Small intestine (tissue), 7 donors: Measurements from ENCODE around the gene TRPM3. TPM values are rescaled to one million over a fixed set of nuclear protein-coding genes. Genes with fewer than 3 reads are reported as not detected.
A peak's percentile ranks its signal among the peaks of the same experiment; 100 is the strongest.

Experiments
- DNase-seq, 2 donors: peaks; one replicate each; pipeline versions ENCODE4 v3.0.0 to v3.0.0-alpha.2; 2013
- FAIRE-seq: peaks from 2 replicates; lab custom pipeline; 2012; peaks lifted over from hg19 to GRCh38; lab: Jason Lieb, UNC
- H3K27ac ChIP-seq, 3 donors: one replicate each; pipeline ENCODE4 v1.5.1; 2013; ENCODE audit warnings: low read length in 2 of 3, mild to moderate bottlenecking in 2 of 3, control low read depth in 1 of 3, inconsistent platforms in 1 of 3, low read depth in 1 of 3, moderate library complexity in 1 of 3
- H3K27me3 ChIP-seq, 3 donors: one replicate each; pipeline ENCODE4 v1.6.1; 2013; ENCODE audit warnings: low read length in 3 of 3, inconsistent platforms in 1 of 3; ENCODE audit not compliant: control insufficient read depth in 3 of 3, insufficient read depth in 3 of 3
- H3K36me3 ChIP-seq, 3 donors: one replicate each; pipeline ENCODE4 v1.6.1; 2013; ENCODE audit warnings: low read length in 3 of 3, inconsistent platforms in 1 of 3, low read depth in 1 of 3, mild to moderate bottlenecking in 1 of 3, moderate library complexity in 1 of 3; ENCODE audit not compliant: control insufficient read depth in 3 of 3, insufficient read depth in 2 of 3
- H3K4me1 ChIP-seq, 3 donors: one replicate each; pipeline ENCODE4 v1.6.1; 2013; ENCODE audit warnings: low read length in 2 of 3, inconsistent platforms in 1 of 3, low read depth in 1 of 3, mild to moderate bottlenecking in 1 of 3, moderate library complexity in 1 of 3; ENCODE audit not compliant: control insufficient read depth in 3 of 3, insufficient read depth in 2 of 3
- H3K4me3 ChIP-seq, 3 donors: one replicate each; pipeline ENCODE4 v1.5.1; 2013; ENCODE audit warnings: low read length in 3 of 3, control low read depth in 1 of 3, inconsistent platforms in 1 of 3, low read depth in 1 of 3, mild to moderate bottlenecking in 1 of 3, moderate library complexity in 1 of 3
- H3K9me3 ChIP-seq, 2 donors: one replicate each; pipeline ENCODE4 v1.6.1; 2013; ENCODE audit warnings: low read depth in 1 of 2, low read length in 1 of 2; ENCODE audit not compliant: control insufficient read depth in 2 of 2, insufficient read depth in 1 of 2
- WGBS, 3 donors: extraction: QIAGEN DNeasy Blood & Tissue Kit; methylation state at CpG; one replicate each; pipeline ENCODE4 v1.1.7; 2013; 5-methylcytosine and 5-hydroxymethylcytosine counted together
- polyA plus RNA-seq, 4 donors: library from polyadenylated mRNA; stranded (reverse) in 3 of 4; unstranded in 1 of 4; fragments of 200-250 nt in 3 of 4; fragments of 120-200 nt in 1 of 4; gene quantifications; one replicate each; pipeline versions ENCODE4 v1.2.1 to v1.2.3, GENCODE V29; 2013
- donor health status: healthy with polysubstance abuse.
- donor health status: control.
- donor health status: control.
- donor health status: Bipolar disorder and iron deficiency.
- donor health status: healthy.

Gene TRPM3
- polyA plus RNA-seq, 4 donors, result 0.15 to 2.5 (median 0.78) TPM

GRCh38 chr9:71136696-71137095 is 15.3 kb upstream of the TRPM3 start:
- FAIRE-seq, result no peak
- Histone ChIP-seq H3K9me3 (no peaks in the 10 kb centered on the region), H3K4me3 (no peak overlapping the region), H3K36me3 (no peaks in the 10 kb centered on the region), H3K27me3 (no peaks in the 10 kb centered on the region), H3K4me1 (no peaks in the 10 kb centered on the region), H3K27ac (no peak overlapping the region)
- WGBS, 3 donors, result 82 to 93% (median 88%) methylated on average over 6 of the region's 6 CpGs
- DNase-seq, result no peak

GRCh38 chr9:71131145-71131544 is 9.7 kb upstream of the TRPM3 start:
- no peak overlapping the region for H3K4me3 ChIP-seq
- H3K27ac ChIP-seq, result no peak overlapping the region
- no peak for FAIRE-seq
- no peaks in the 10 kb centered on the region for H3K27me3 ChIP-seq
- WGBS, 3 donors, result 14 to 50% (median 22%) methylated on average over 3 of the region's 3 CpGs
- H3K36me3 ChIP-seq, result no peaks in the 10 kb centered on the region
- H3K9me3 ChIP-seq, result no peaks in the 10 kb centered on the region
- H3K4me1 ChIP-seq, result no peaks in the 10 kb centered on the region
- DNase-seq, result peak in 1 of 2 donors; percentile 9

GRCh38 chr9:71130521-71130920 is 9.1 kb upstream of the TRPM3 start:
- WGBS, 3 donors, result 96 to 97% (median 96%) methylated on average over 4 of the region's 4 CpGs
- FAIRE-seq, result no peak
- no peak for DNase-seq
- Histone ChIP-seq H3K9me3 (no peaks in the 10 kb centered on the region), H3K27me3 (no peaks in the 10 kb centered on the region), H3K36me3 (no peaks in the 10 kb centered on the region), H3K4me3 (no peak overlapping the region), H3K4me1 (no peaks in the 10 kb centered on the region), H3K27ac (no peak overlapping the region)

- Histone ChIP-seq H3K36me3 (no peaks in the 10 kb centered on the region), H3K27me3 (no peaks in the 10 kb centered on the region), H3K9me3 (no peaks in the 10 kb centered on the region), H3K4me1 (no peaks in the 10 kb centered on the region), H3K4me3 (no peak overlapping the region), H3K27ac (no peak overlapping the region)
- no peak for FAIRE-seq
- 62 to 84% (median 71%) methylated on average over 2 of the region's 2 CpGs for WGBS, 3 donors
- no peak for DNase-seq
Measured at GRCh38 chr9:71128796-71129195, 7.4 kb upstream of the TRPM3 start.

GRCh38 chr9:71127301-71127700 is 5.9 kb upstream of the TRPM3 start:
- Histone ChIP-seq H3K9me3 (no peaks in the 10 kb centered on the region), H3K27ac (no peak overlapping the region), H3K27me3 (peaks cover 0 to 2% (median 0%) of the 10 kb centered on the region in 3 donors), H3K36me3 (no peaks in the 10 kb centered on the region), H3K4me3 (no peak overlapping the region), H3K4me1 (no peaks in the 10 kb centered on the region)
- DNase-seq, result no peak
- FAIRE-seq, result no peak
- WGBS, 3 donors, result 90 to 98% (median 92%) methylated on average over 2 of the region's 2 CpGs

GRCh38 chr9:71122421-71122820 is 1.0 kb upstream of the TRPM3 start:
- FAIRE-seq (no peak), DNase-seq (no peak)
- no peak overlapping the region for H3K4me3 ChIP-seq
- no peak overlapping the region for H3K27ac ChIP-seq
- H3K27me3 ChIP-seq, result peaks cover 0 to 4% (median 0%) of the 10 kb centered on the region in 3 donors
- no peaks in the 10 kb centered on the region for H3K36me3 ChIP-seq
- H3K9me3 ChIP-seq, result no peaks in the 10 kb centered on the region
- no peaks in the 10 kb centered on the region for H3K4me1 ChIP-seq
- WGBS, 3 donors, result 73 to 79% (median 75%) methylated on average over 6 of the region's 6 CpGs

- no peak overlapping the region for H3K27ac ChIP-seq
- FAIRE-seq (no peak), DNase-seq (no peak)
- no peaks in the 10 kb centered on the region for H3K9me3 ChIP-seq
- 9 to 25% (median 15%) methylated on average over 1 of the region's 1 CpG for WGBS, 3 donors
- H3K27me3 ChIP-seq, result peaks cover 0 to 4% (median 0%) of the 10 kb centered on the region in 3 donors
- H3K36me3 ChIP-seq, result no peaks in the 10 kb centered on the region
- no peak overlapping the region for H3K4me3 ChIP-seq
- no peaks in the 10 kb centered on the region for H3K4me1 ChIP-seq
Measured at GRCh38 chr9:71122022-71122275, 528 bp upstream of the TRPM3 start.

- no peak for DNase-seq
- WGBS, 3 donors, result 24 to 39% (median 36%) methylated on average over 11 of the region's 11 CpGs
Measured at GRCh38 chr9:71120501-71121247, 747 bp downstream of the TRPM3 start.

GRCh38 chr9:71119746-71120145 is 1.7 kb downstream of the TRPM3 start:
- Histone ChIP-seq H3K27me3 (peaks cover 0 to 4% (median 0%) of the 10 kb centered on the region in 3 donors), H3K36me3 (no peaks in the 10 kb centered on the region), H3K9me3 (no peaks in the 10 kb centered on the region), H3K27ac (no peak overlapping the region), H3K4me3 (no peak overlapping the region), H3K4me1 (no peaks in the 10 kb centered on the region)
- FAIRE-seq (no peak), DNase-seq (no peak)
- 66 to 84% (median 77%) methylated on average over 2 of the region's 2 CpGs for WGBS, 3 donors

More at GRCh38 chr9:71120501-71121247, 747 bp downstream of the TRPM3 start:
- no peak overlapping the region for H3K27ac ChIP-seq
- no peaks in the 10 kb centered on the region for H3K4me1 ChIP-seq
- H3K36me3 ChIP-seq, result no peaks in the 10 kb centered on the region
- H3K4me3 ChIP-seq, result no peak overlapping the region
- peaks cover 0 to 4% (median 0%) of the 10 kb centered on the region in 3 donors for H3K27me3 ChIP-seq
- H3K9me3 ChIP-seq, result no peaks in the 10 kb centered on the region
- FAIRE-seq, result no peak
